Osteoblast (primary cell): Measurements from ENCODE around the gene FNDC11. TPM values are rescaled to one million over a fixed set of nuclear protein-coding genes. Genes with fewer than 3 reads are reported as not detected.

ENCODE experiments used
- DNase-seq: peaks from one replicate; pipeline ENCODE4 v3.0.0; 2011; ENCODE audit warnings: low spot score, mixed read lengths; ENCODE audit not compliant: insufficient read length; ENCODE audit errors: missing footprints
- H2AFZ ChIP-seq: 2 replicates; pipeline ENCODE4 v1.6.0; 2011; ENCODE audit warnings: mild to moderate bottlenecking, low read length
- H3K27ac ChIP-seq: 2 replicates; pipeline ENCODE4 v1.5.1; 2011; ENCODE audit warnings: mild to moderate bottlenecking, low read depth, low read length, moderate library complexity
- H3K27me3 ChIP-seq: 2 replicates; pipeline ENCODE4 v1.6.0; 2012; ENCODE audit warnings: mild to moderate bottlenecking, control low read depth, inconsistent platforms, low read length, moderate library complexity; ENCODE audit not compliant: insufficient read depth
- H3K36me3 ChIP-seq: 2 replicates; pipeline ENCODE4 v1.5.1; 2011; ENCODE audit warnings: mild to moderate bottlenecking, low read length, control low read depth, moderate library complexity; ENCODE audit not compliant: insufficient read depth
- H3K4me1 ChIP-seq: 2 replicates; pipeline ENCODE4 v1.5.1; 2011; ENCODE audit warnings: mild to moderate bottlenecking, low read length, control low read depth, moderate library complexity; ENCODE audit not compliant: insufficient read depth
- H3K4me2 ChIP-seq: 2 replicates; pipeline ENCODE4 v1.6.0; 2011; ENCODE audit warnings: mild to moderate bottlenecking, low read length; ENCODE audit not compliant: insufficient read depth
- H3K4me3 ChIP-seq: fragments of 200-600 bp; sonication (generic); 3 replicates; pipeline ENCODE4 v1.5.1; 2012; ENCODE audit warnings: mild to moderate bottlenecking, low read length, inconsistent platforms; ENCODE audit not compliant: insufficient read depth
- H3K79me2 ChIP-seq: 2 replicates; pipeline ENCODE4 v1.6.0; 2012; ENCODE audit warnings: mild to moderate bottlenecking, low read length, control low read depth, inconsistent platforms; ENCODE audit not compliant: insufficient read depth
- H3K9me3 ChIP-seq: 2 replicates; pipeline ENCODE4 v1.5.1; 2011; ENCODE audit warnings: low read depth, low read length, control low read depth
- H4K20me1 ChIP-seq: 2 replicates; pipeline ENCODE4 v1.6.0; 2012; ENCODE audit warnings: mild to moderate bottlenecking, low read length, control low read depth; ENCODE audit not compliant: insufficient read depth
- CTCF ChIP-seq: IDR thresholded peaks from 2 replicates; pipeline ENCODE4 v1.5.1; 2011; ENCODE audit warnings: mild to moderate bottlenecking, low read depth, low read length, moderate library complexity; ENCODE audit errors: extremely low read depth
- total RNA-seq: library from RNA; depleted of rRNA; stranded (reverse); fragments of >200 nt; gene quantifications from 2 replicates; pipeline ENCODE4 v1.2.3, GENCODE V29; 2012

The FNDC11 gene
- total RNA-seq, 1 donor = not detected

DNA sequence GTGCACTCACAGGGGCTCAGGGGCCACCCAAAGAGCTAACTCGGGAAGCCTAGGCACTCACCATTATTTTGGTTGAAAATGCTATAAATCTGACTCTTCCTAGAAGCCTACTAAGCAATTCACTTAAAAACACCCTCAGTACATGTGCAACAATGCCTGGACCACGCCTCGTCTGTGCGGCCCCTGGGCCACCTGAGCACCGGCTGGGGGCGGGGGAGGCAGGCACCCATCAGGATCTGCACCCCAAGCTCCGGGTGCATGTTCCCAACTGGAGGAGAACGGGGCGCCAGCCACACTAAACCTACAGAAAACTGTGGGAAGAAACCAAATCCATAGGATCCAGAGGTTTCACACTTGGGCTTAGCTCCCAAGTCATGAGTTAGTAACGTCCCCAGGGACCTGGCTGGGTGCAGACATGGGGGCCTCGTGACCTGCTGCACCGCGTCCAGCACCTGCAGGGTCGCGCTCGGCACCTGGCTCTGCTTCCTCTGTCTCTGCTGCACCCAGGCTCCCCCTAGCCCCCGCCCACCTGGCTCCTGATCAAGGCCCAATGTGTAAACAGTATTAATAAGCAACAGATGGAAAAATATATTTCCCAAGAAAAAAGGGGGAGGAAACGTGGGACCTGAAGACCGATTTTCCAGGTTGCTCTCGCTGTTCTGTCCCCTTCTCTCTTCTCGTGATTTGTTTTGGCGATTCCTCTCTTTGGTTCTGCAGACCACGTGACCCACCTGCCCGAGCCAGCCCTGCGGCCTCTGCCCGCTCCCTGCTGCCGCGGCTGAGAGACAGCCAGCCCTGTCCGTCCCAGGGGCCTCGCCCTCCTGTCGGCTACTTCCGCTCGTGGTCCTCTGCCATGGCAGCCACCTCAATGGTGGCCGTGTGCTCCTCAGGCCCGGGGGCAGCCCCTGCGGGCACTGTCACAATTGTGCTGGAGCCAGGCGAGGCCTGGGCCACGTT is 35.6 kb downstream of the FNDC11 start:
- no peak overlapping the region for H2AFZ ChIP-seq
- H3K4me1 ChIP-seq = peaks cover 8% of the 10 kb centered on the region
- H4K20me1 ChIP-seq = peaks cover 14% of the 10 kb centered on the region
- no peak overlapping the region for H3K4me2 ChIP-seq
- peak; percentile 87 for DNase-seq
- no peak overlapping the region for H3K27ac ChIP-seq
- H3K9me3 ChIP-seq = no peaks in the 10 kb centered on the region
- peaks cover 30% of the 10 kb centered on the region for H3K36me3 ChIP-seq
- no peaks in the 10 kb centered on the region for H3K27me3 ChIP-seq
- no peak for TF ChIP-seq CTCF
- no peaks in the 10 kb centered on the region for H3K79me2 ChIP-seq
- no peak overlapping the region for H3K4me3 ChIP-seq

GRCh38 chr20:63590218-63591146 is 36.5 kb downstream of the FNDC11 start:
- Histone ChIP-seq H3K27me3 (no peaks in the 10 kb centered on the region), H3K4me3 (no peak overlapping the region), H3K36me3 (peaks cover 33% of the 10 kb centered on the region), H3K4me1 (peaks cover 8% of the 10 kb centered on the region), H4K20me1 (peaks cover 15% of the 10 kb centered on the region), H3K27ac (no peak overlapping the region), H3K4me2 (no peak overlapping the region), H3K9me3 (no peaks in the 10 kb centered on the region), H2AFZ (no peak overlapping the region), H3K79me2 (no peaks in the 10 kb centered on the region)
- DNase-seq = peak; percentile 53
- no peak for TF ChIP-seq CTCF

DNA sequence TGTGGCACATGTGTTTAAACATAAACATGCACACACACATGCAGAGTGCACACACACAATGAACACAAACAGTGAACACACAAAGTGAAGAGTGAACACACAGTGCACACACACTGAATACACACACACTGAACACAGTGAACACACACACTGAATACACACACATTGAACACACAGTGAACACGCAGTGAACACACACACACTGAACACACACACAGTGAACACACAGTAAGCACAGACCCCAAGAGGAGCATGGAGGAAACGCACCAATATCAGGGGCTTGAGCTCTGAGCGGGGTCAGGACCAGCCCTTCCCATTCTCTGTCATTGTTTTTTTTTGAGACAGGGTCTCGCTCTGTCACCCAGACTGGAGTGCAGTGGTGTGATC is 37.2 kb downstream of the FNDC11 start:
- H3K9me3 ChIP-seq = no peaks in the 10 kb centered on the region
- peak; percentile 76 for DNase-seq
- no peak overlapping the region for H3K4me2 ChIP-seq
- no peak for TF ChIP-seq CTCF
- peaks cover 8% of the 10 kb centered on the region for H3K4me1 ChIP-seq
- no peak overlapping the region for H3K4me3 ChIP-seq
- no peaks in the 10 kb centered on the region for H3K79me2 ChIP-seq
- peaks cover 39% of the 10 kb centered on the region for H3K36me3 ChIP-seq
- no peak overlapping the region for H3K27ac ChIP-seq
- peaks cover 15% of the 10 kb centered on the region for H4K20me1 ChIP-seq
- no peak overlapping the region for H2AFZ ChIP-seq
- no peaks in the 10 kb centered on the region for H3K27me3 ChIP-seq
